CD4-positive, alpha-beta T cell treated with Interferon alpha-2 for 1 hour (primary cell): ENCODE measurements around the gene SH2D1A.
"Not testable (repeated sequence)": the region's sequence is repeated elsewhere in the genome, so short reads cannot be mapped to it uniquely, and the experiment has no call there.

Source experiments
- DNase-seq, 2 donors: peaks; one replicate each; pipeline ENCODE4 v3.0.0-alpha.2; 2020 to 2022

Gene SH2D1A

GRCh38 chrX:124354648-124355047 is 8.3 kb downstream of the SH2D1A start:
- no peak for DNase-seq

GRCh38 chrX:124358800-124359383 is 12.5 kb downstream of the SH2D1A start:
- peak in 1 of 2 donors; percentile 53 for DNase-seq

DNA sequence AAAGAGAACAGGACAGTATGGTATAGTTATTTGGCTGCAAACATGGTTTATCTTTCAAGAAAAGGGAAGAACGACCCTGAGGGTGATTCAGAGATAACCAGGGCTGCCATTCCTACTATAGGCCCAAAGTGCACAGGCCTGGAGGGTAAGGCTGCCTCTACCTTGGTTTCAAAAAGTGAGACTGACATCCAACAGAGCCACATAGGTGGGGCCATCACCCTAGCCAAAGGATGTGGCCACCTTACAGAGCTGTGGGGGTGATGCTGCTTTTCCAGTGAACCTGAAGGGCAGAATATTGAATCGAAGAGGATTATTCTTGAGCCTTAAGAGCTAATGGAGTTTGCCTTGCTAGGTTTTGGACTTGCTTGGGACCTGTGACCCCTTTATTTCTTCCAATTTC is 15.7 kb downstream of the SH2D1A start:
- peak in 1 of 2 donors; percentile 30 for DNase-seq

- DNase-seq, result no peak
Measured at GRCh38 chrX:124362761-124363160, 16.4 kb downstream of the SH2D1A start.

DNA sequence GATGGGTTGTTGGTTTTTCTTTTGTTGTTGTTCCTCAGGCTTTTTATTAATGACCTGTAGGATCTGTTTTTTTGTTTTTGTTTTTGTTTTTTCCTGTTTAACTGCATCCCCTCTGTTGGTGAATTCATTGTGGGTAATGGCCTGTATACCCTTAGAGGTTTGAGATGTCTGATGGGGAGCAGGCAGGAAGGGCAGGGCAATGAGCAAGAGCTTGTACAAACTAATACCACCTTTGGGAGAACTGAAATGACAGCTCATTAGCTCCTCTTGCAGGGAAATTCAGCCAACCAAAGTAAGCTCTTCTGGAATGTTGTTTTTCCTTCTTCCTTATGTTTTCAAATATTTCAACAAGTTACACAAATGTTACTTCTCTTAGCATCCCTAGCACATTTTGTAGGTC is 23.4 kb downstream of the SH2D1A start:
- DNase-seq, result no peak

- DNase-seq, result no peak
Measured at GRCh38 chrX:124373348-124373747, 27.0 kb downstream of the SH2D1A start.

DNA sequence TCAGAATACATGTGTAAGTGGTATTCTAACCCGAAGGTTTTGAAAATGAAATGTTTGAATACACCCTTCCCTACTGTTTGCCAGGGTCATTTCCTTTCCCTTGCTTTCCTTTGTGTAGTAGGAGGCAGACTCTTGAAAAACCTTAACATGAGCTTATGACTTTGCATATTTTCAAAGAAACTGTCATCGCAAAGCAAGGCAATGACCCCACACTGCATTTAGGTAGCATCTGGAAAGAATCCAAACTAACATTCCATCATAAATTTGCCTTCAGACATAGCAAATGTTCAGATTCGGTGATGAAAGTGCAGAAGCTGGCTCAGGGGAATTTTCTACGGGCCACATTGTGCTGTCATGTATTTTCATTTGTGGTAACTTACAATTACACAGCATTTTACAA is 32.3 kb downstream of the SH2D1A start:
- DNase-seq, result no peak

DNA sequence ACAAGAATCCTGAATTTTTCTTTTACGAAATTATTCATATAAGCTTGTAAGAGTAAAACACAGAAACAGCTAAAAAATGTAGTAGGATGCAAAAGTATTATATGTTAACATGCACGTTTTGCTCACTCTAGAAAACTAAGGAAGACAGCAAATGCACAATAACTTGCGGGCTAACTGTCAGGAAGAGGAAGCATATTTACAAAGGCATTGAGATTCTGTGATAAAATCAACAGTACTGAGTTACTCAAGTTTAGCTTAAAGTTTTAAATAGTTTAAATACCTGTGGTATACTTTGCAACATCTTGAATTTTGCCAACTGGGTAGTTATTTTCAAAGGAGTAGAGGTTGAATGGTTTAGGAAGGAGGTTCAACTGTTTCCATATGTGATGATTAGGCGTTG is 37.0 kb downstream of the SH2D1A start:
- DNase-seq, result no peak

DNA sequence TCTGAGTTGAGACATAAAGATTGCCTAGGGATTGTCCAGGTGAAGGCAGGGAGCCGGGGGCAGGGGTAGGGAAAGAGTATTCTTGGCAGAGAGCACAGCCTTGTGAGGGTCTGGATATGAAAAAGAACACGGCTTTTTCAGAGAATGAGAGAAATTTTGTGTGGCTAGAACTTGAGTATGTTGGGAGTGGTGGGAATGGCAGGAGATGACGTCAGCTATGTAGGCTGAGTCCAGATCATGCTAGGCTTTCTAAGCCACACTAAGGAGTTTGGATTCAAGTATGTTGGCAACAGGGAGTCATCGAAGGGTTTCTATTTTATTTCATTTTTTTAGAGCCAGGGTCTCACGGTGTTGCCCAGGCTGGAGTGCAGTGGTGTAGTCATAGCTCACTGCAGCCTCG is 40.0 kb downstream of the SH2D1A start:
- DNase-seq, result no peak

GRCh38 chrX:124388562-124388961 is 42.2 kb downstream of the SH2D1A start:
- peak; percentile 47 to 67 for DNase-seq

DNA sequence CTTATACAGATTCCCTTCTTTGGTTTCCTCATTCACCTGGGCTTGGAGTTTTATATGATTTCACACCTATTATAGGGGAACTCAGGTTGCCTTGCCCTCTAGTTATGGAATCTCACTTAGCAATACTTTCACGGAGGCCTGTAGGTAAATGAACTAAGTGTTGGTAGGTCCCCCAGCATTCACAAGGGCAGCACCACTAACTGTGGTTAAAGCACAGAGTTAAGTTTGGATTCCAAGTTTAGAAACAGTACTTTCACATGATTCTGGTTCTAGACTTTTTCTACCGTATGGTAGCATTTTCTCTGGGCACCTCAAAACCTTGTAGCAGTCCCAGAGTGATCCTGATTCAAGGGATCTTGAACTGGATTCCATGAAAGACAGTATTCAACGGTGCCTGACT is 46.4 kb downstream of the SH2D1A start:
- no peak for DNase-seq

GRCh38 chrX:124393238-124393637 is 46.9 kb downstream of the SH2D1A start:
- DNase-seq, result no peak

- DNase-seq, result no peak
Measured at GRCh38 chrX:124393659-124394058, 47.3 kb downstream of the SH2D1A start.

DNA sequence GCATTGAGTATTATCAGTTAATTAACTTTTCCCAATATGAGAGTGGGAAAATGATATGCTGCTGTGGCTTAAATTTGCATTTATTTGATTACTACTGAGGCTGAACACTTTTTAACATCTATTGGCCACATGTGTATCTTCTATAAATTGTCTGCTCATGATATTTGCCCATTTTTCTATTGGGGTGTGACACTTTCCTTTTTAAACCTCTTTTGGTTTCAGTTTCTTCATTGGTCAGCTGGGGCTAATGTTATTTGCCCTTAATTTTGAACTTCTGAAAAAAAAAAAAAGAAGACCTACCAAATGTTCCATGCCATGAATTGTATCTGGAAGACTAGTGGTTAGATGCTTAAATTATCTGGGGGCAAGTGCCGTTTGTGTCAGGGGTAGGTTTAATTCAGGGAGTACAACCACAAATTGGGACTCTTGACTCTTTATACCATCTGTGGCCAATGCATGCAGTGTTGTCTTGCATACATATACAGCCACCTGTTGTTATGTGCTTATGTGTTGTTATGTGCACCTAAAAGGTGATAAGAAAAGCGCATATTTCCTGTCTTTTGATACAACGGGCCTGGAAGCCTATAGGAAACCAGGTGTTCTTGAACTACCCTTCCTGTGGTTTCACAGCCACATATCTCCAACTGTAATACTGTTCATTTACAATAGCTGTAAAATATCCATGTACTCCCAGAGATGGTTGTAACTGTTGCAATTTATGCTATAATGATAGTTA is 49.0 kb downstream of the SH2D1A start:
- peak in 1 of 2 donors; percentile 25 for DNase-seq

DNA sequence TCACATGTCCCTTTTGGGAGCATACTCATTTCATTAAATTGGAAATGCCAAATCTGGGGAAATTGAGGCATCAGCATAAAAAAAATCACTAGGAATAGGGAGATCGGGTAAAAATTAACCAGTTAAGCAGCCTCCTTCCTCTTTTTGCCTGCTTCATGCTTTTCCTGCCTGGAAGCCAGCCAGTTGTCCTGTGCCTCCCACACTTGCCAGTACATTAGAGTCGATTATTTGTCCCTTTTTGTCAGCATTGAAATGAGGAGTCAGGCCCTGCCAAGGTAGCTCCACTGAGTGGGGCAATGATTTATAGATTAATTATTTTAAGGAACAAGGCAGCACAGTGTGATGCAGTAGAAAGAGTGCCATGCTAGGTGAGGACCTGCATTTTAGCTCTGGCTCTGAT is 55.3 kb downstream of the SH2D1A start:
- DNase-seq, result no peak

- no peak for DNase-seq
Measured at GRCh38 chrX:124405868-124406267, 59.5 kb downstream of the SH2D1A start.

- peak; percentile 37 to 64 for DNase-seq
Measured at GRCh38 chrX:124406294-124407014, 60.1 kb downstream of the SH2D1A start.

DNA sequence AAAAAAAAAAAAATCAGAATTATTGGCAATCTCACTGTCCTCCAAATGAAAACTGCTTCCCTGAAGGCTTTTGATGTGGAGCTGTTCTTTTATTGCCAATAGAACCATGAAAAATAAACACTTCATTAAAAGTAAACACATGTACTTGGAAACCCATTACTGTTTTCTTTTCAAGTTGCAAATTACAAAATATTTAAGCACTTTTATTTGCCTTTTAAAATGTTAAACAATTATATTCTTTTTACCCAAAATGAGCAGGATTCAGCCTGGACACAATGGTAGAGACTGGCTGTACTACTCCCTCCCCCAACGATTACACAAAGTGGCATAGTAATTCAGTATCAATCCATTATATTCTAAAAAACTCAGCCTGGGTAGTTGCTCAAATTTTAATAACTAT is 60.9 kb downstream of the SH2D1A start:
- no peak for DNase-seq

DNA sequence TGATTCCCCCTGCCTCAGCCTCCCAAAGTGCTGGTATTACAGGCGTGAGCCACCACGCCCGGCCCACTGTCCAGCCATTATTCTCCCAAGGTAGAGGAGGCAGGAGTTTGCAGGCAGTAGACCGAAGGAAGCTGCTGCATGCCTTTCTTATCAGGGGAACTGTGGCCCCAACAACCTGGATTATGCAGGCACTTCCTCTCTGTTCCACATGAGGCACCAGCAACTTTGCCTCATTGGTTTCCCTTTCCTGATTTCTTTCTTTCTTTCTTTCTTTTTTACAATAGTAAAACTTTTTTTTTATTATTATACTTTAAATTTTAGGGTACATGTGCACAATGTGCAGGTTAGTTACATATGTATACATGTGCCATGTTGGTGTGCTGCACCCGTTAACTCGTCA is 62.0 kb downstream of the SH2D1A start:
- DNase-seq, result not testable (repeated sequence)

GRCh38 chrX:124413244-124413643 is 66.9 kb downstream of the SH2D1A start:
- DNase-seq, result no peak

DNA sequence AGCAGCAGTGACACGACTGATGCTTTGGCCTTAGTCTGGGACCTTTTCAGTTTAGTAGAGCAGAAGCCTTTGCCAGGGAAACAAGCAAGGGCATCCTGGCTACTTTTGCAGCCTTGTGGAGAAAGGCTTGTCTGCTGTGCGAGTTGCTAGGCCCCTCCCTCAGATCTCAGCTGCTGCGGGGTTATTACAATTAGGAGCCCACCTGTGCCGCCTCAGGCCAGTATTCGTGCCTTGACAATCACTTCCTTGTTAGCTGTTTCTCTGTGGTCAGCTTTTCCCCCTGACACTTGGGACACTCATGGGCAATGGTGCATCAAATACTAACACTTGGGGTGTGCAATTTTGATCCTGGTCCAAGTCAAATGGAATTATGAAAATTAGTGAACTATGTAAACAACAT is 67.9 kb downstream of the SH2D1A start:
- DNase-seq, result no peak

GRCh38 chrX:124415115-124415800 is 68.9 kb downstream of the SH2D1A start:
- DNase-seq, result no peak

- DNase-seq, result no peak
Measured at GRCh38 chrX:124421898-124422655, 75.7 kb downstream of the SH2D1A start.
